Measurements from ENCODE around the gene TTC29. TPM values are rescaled to one million over a fixed set of nuclear protein-coding genes. Genes with fewer than 3 reads are reported as not detected.

The TTC29 gene
- total and polyA plus RNA-seq, 9 of the 15 experiments (the other 6 are each of a cell fraction or from before 2014, with no cell fraction given) = 0.04 TPM; not detected in 8

DNA sequence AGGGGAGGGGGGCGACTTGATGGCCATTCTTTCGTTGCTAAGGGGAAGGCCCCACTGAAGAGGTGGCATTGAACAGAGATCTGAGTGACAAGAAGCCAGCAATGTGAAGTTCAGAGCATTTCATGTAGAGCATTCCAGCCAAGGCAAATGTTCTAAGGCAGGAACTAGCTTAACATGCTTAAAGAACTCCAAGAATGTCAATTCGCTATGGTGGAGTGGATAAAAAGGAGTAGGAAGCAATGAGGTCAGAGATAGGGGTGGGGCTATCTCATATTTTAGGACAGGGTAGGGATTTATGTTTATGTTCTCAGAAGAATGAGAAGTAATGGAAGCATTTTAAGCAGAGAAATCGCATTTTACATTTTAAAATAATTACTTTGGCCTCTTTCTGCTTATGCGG, 130.9 kb downstream of the TTC29 start (continued):
- no peak for TF ChIP-seq ZBTB49 (CRISPR knock-in tag; IDR thresholded peaks at IDR 0.05; ENCODE audit: borderline replicate concordance)

GRCh38 chr4:146795711-146796110, 150.0 kb downstream of the TTC29 start:
- no peak for DNase-seq (ENCODE audit: extremely low read depth in 1 of 4, low spot score in 3 of 4)
- Histone ChIP-seq H3K9me3 (replicated peaks; ENCODE audit: control insufficient read depth, insufficient read depth, low read depth, low read length) (no peaks in the 10 kb centered on the region), H3K27me3 (ENCODE audit: control insufficient read depth in 2 of 2, insufficient read depth in 2 of 2, low read length in 2 of 2) (no peaks in the 10 kb centered on the region), H3K4me1 (replicated peaks in 1 of 2; ENCODE audit: control insufficient read depth in 2 of 2, insufficient read depth in 2 of 2, low read length in 2 of 2) (no peaks in the 10 kb centered on the region), H3K36me3 (ENCODE audit: control insufficient read depth, insufficient read depth, low read length) (no peaks in the 10 kb centered on the region), H3K4me2 (ENCODE audit: insufficient read depth, low read length) (no peak overlapping the region), H4K20me1 (replicated peaks; ENCODE audit: control insufficient read depth, insufficient read depth, low read length) (no peaks in the 10 kb centered on the region), H2AFZ (ENCODE audit: low read depth, low read length) (no peak overlapping the region), H3K9ac (ENCODE audit: insufficient read depth in 1 of 2, low read depth in 2 of 2, low read length in 2 of 2) (no peak overlapping the region), H3K79me2 (ENCODE audit: control insufficient read depth, insufficient read depth, low read length) (no peaks in the 10 kb centered on the region), H3K27ac (ENCODE audit: extremely low read depth, low read depth, low read length) (no peak overlapping the region), H3K4me3 (no peak overlapping the region), H3K9me1 (ENCODE audit: control insufficient read depth, insufficient read depth, low read length) (no peaks in the 10 kb centered on the region)
- in situ Hi-C loops (cut with MboI) = no loop called here
- 0% methylated on average over 2 of the region's 2 CpGs for WGBS (ENCODE audit: insufficient coverage, low coverage, missing lambda C conversion rate)
- ATAC-seq = no peak
- no TSS peak for BruUV-seq (replicated peaks)
- intact Hi-C loops (cut with micrococcal nuclease) = no loop called here
- CTCF ChIA-PET (ENCODE audit: low intra/inter-chr PET ratio) = no interaction called here
- POLR2A ChIA-PET = interaction anchor here (1.0 kb wide), 1 partner anchor 12 kb away, joined by 4 read pairs; no protein-coding TSS in a partner anchor
- FAIRE-seq = no peak
- TF ChIP-seq, protein P1, sequence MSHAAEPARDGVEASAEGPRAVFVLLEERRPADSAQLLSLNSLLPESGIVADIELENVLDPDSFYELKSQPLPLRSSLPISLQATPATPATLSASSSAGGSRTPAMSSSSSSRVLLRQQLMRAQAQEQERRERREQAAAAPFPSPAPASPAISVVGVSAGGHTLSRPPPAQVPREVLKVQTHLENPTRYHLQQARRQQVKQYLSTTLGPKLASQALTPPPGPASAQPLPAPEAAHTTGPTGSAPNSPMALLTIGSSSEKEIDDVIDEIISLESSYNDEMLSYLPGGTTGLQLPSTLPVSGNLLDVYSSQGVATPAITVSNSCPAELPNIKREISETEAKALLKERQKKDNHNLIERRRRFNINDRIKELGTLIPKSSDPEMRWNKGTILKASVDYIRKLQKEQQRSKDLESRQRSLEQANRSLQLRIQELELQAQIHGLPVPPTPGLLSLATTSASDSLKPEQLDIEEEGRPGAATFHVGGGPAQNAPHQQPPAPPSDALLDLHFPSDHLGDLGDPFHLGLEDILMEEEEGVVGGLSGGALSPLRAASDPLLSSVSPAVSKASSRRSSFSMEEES (CRISPR knock-in tag; IDR thresholded peaks at IDR 0.05) = no peak
- TF ChIP-seq, protein P2, sequence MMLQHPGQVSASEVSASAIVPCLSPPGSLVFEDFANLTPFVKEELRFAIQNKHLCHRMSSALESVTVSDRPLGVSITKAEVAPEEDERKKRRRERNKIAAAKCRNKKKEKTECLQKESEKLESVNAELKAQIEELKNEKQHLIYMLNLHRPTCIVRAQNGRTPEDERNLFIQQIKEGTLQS (IDR thresholded peaks at IDR 0.05) = no peak
- TF ChIP-seq, protein P2 (CRISPR knock-in tag; conservative IDR thresholded peaks at IDR 0.05) = no peak
- TF ChIP-seq MLX (CRISPR knock-in tag; conservative IDR thresholded peaks at IDR 0.05) (no peak), CREB5 (CRISPR knock-in tag; IDR thresholded peaks at IDR 0.05) (no peak), DNMT1 (IDR thresholded peaks at IDR 0.05) (no peak), ADNP (tag; IDR thresholded peaks at IDR 0.05) (no peak), MAZ (CRISPR knock-in tag; conservative IDR thresholded peaks at IDR 0.05 in 1 of 2, IDR thresholded peaks at IDR 0.05 in 1 of 2) (no peak), KDM2B (CRISPR knock-in tag; IDR thresholded peaks at IDR 0.05) (no peak)
- TF ChIP-seq, protein P3, sequence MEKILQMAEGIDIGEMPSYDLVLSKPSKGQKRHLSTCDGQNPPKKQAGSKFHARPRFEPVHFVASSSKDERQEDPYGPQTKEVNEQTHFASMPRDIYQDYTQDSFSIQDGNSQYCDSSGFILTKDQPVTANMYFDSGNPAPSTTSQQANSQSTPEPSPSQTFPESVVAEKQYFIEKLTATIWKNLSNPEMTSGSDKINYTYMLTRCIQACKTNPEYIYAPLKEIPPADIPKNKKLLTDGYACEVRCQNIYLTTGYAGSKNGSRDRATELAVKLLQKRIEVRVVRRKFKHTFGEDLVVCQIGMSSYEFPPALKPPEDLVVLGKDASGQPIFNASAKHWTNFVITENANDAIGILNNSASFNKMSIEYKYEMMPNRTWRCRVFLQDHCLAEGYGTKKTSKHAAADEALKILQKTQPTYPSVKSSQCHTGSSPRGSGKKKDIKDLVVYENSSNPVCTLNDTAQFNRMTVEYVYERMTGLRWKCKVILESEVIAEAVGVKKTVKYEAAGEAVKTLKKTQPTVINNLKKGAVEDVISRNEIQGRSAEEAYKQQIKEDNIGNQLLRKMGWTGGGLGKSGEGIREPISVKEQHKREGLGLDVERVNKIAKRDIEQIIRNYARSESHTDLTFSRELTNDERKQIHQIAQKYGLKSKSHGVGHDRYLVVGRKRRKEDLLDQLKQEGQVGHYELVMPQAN (IDR thresholded peaks at IDR 0.05; ENCODE audit: borderline replicate concordance) = no peak
